Measurements from ENCODE around the gene METRN.

GRCh38 chr16:709566-710499 is 5.1 kb upstream of the METRN start:
- TF ChIP-seq CTCF (IDR thresholded peaks at IDR 0.05) (no peak), ZFX (IDR thresholded peaks at IDR 0.05; ENCODE audit: borderline replicate concordance) (no peak)

Data from 22Rv1 (cell line).